IPS-15b (cell line): ENCODE measurements around the gene EIF1AX.
"Not testable (repeated sequence)": the region's sequence is repeated elsewhere in the genome, so short reads cannot be mapped to it uniquely, and the experiment has no call there.

Experiments
- H3K27me3 ChIP-seq: one replicate; pipeline ENCODE4 v1.6.1; 2013; ENCODE audit warnings: low read length; ENCODE audit not compliant: control insufficient read depth, insufficient read depth
- H3K36me3 ChIP-seq: one replicate; pipeline ENCODE4 v1.6.1; 2013; ENCODE audit warnings: low read length; ENCODE audit not compliant: control insufficient read depth, insufficient read depth
- H3K4me1 ChIP-seq: one replicate; pipeline ENCODE4 v1.6.1; 2013; ENCODE audit warnings: mild to moderate bottlenecking, low read length; ENCODE audit not compliant: control insufficient read depth, insufficient read depth
- H3K4me3 ChIP-seq: one replicate; pipeline ENCODE4 v1.5.1; 2013; ENCODE audit warnings: low read depth, low read length
- H3K9ac ChIP-seq: one replicate; pipeline ENCODE4 v1.6.1; 2013; ENCODE audit warnings: low read depth, mild to moderate bottlenecking, low read length
- H3K9me3 ChIP-seq: one replicate; pipeline ENCODE4 v1.6.1; 2013; ENCODE audit warnings: mild to moderate bottlenecking, low read length; ENCODE audit not compliant: control insufficient read depth, insufficient read depth

Gene EIF1AX

GRCh38 chrX:20141281-20142220 is at the start of gene EIF1AX:
Gene EIF1AX, minus strand, starts transcription at chrX:20141838. Its CDS starts 198 bp downstream, at chrX:20141640.
- Histone ChIP-seq H3K4me1 (no peaks in the 10 kb centered on the region), H3K9me3 (no peaks in the 10 kb centered on the region), H3K36me3 (peaks cover 10% of the 10 kb centered on the region), H3K27me3 (no peaks in the 10 kb centered on the region), H3K4me3 (peak within 1 kb of the TSS; percentile 74), H3K9ac (peak within 1 kb of the TSS; percentile 88)

GRCh38 chrX:20189171-20189570 is 47.5 kb upstream of the EIF1AX start:
- no peaks in the 10 kb centered on the region for H3K36me3 ChIP-seq
- H3K9ac ChIP-seq = no peak overlapping the region
- no peaks in the 10 kb centered on the region for H3K27me3 ChIP-seq
- no peaks in the 10 kb centered on the region for H3K4me1 ChIP-seq
- no peaks in the 10 kb centered on the region for H3K9me3 ChIP-seq
- no peak overlapping the region for H3K4me3 ChIP-seq

GRCh38 chrX:20181598-20182329 is 40.1 kb upstream of the EIF1AX start:
- Histone ChIP-seq H3K4me1 (no peaks in the 10 kb centered on the region), H3K9ac (no peak overlapping the region)

GRCh38 chrX:20177093-20177492 is 35.5 kb upstream of the EIF1AX start:
- H3K9me3 ChIP-seq = no peaks in the 10 kb centered on the region
- H3K4me3 ChIP-seq = no peak overlapping the region
- H3K4me1 ChIP-seq = no peaks in the 10 kb centered on the region
- no peaks in the 10 kb centered on the region for H3K36me3 ChIP-seq
- no peaks in the 10 kb centered on the region for H3K27me3 ChIP-seq
- no peak overlapping the region for H3K9ac ChIP-seq

More at GRCh38 chrX:20181598-20182329, 40.1 kb upstream of the EIF1AX start:
- no peaks in the 10 kb centered on the region for H3K9me3 ChIP-seq
- H3K36me3 ChIP-seq = no peaks in the 10 kb centered on the region
- H3K4me3 ChIP-seq = no peak overlapping the region
- no peaks in the 10 kb centered on the region for H3K27me3 ChIP-seq

- no peak overlapping the region for H3K4me3 ChIP-seq
- H3K4me1 ChIP-seq = no peaks in the 10 kb centered on the region
- no peaks in the 10 kb centered on the region for H3K9me3 ChIP-seq
- no peak overlapping the region for H3K9ac ChIP-seq
- no peaks in the 10 kb centered on the region for H3K27me3 ChIP-seq
- H3K36me3 ChIP-seq = peaks cover 2% of the 10 kb centered on the region
Observed at GRCh38 chrX:20173856-20174255, 32.2 kb upstream of the EIF1AX start.

- H3K27me3 ChIP-seq = no peaks in the 10 kb centered on the region
Observed at GRCh38 chrX:20173313-20173712, 31.7 kb upstream of the EIF1AX start.

GRCh38 chrX:20171887-20172286 is 30.2 kb upstream of the EIF1AX start:
- Histone ChIP-seq H3K36me3 (peaks cover 2% of the 10 kb centered on the region), H3K9ac (no peak overlapping the region), H3K4me1 (no peaks in the 10 kb centered on the region), H3K27me3 (no peaks in the 10 kb centered on the region), H3K4me3 (no peak overlapping the region), H3K9me3 (no peaks in the 10 kb centered on the region)

More at GRCh38 chrX:20173313-20173712, 31.7 kb upstream of the EIF1AX start:
- H3K9me3 ChIP-seq = no peaks in the 10 kb centered on the region
- no peaks in the 10 kb centered on the region for H3K4me1 ChIP-seq
- no peak overlapping the region for H3K9ac ChIP-seq
- H3K36me3 ChIP-seq = peaks cover 2% of the 10 kb centered on the region
- H3K4me3 ChIP-seq = no peak overlapping the region

GRCh38 chrX:20162516-20162915 is 20.9 kb upstream of the EIF1AX start:
- not testable (repeated sequence) for H3K9me3 ChIP-seq, H3K9ac ChIP-seq, H3K36me3 ChIP-seq, H3K4me3 ChIP-seq, H3K4me1 ChIP-seq, H3K27me3 ChIP-seq

GRCh38 chrX:20159797-20160385 is 18.3 kb upstream of the EIF1AX start:
- Histone ChIP-seq H3K36me3 (peaks cover 5% of the 10 kb centered on the region), H3K9me3 (no peaks in the 10 kb centered on the region), H3K4me1 (no peaks in the 10 kb centered on the region)

GRCh38 chrX:20151689-20152088 is 10.1 kb upstream of the EIF1AX start:
- no peaks in the 10 kb centered on the region for H3K36me3 ChIP-seq
- no peaks in the 10 kb centered on the region for H3K27me3 ChIP-seq
- H3K4me1 ChIP-seq = no peaks in the 10 kb centered on the region

More at GRCh38 chrX:20159797-20160385, 18.3 kb upstream of the EIF1AX start:
- Histone ChIP-seq H3K9ac (no peak overlapping the region), H3K27me3 (no peaks in the 10 kb centered on the region), H3K4me3 (no peak overlapping the region)

GRCh38 chrX:20149326-20149725 is 7.7 kb upstream of the EIF1AX start:
- H3K9me3 ChIP-seq = peaks cover 5% of the 10 kb centered on the region
- no peak overlapping the region for H3K4me3 ChIP-seq
- no peaks in the 10 kb centered on the region for H3K4me1 ChIP-seq

More at GRCh38 chrX:20151689-20152088, 10.1 kb upstream of the EIF1AX start:
- no peak overlapping the region for H3K9ac ChIP-seq
- H3K9me3 ChIP-seq = peaks cover 5% of the 10 kb centered on the region
- H3K4me3 ChIP-seq = no peak overlapping the region

More at GRCh38 chrX:20149326-20149725, 7.7 kb upstream of the EIF1AX start:
- Histone ChIP-seq H3K27me3 (no peaks in the 10 kb centered on the region), H3K36me3 (no peaks in the 10 kb centered on the region), H3K9ac (no peak overlapping the region)
